ENCODE data around the gene SRRT.

The SRRT gene

GRCh38 chr7:100887516-100888290 lies 12.8 kb downstream of the SRRT start:
- TF ChIP-seq CTCF (IDR thresholded peaks at IDR 0.05; ENCODE audit: insufficient read depth, missing control alignments): no peak
- DNase-seq (ENCODE audit: insufficient read length, low spot score) (no peak), FAIRE-seq (no peak)

GRCh38 chr7:100888291-100888987 lies 13.5 kb downstream of the SRRT start:
- FAIRE-seq: no peak
- no peak for TF ChIP-seq CTCF (IDR thresholded peaks at IDR 0.05; ENCODE audit: insufficient read depth, missing control alignments)
- no peak for DNase-seq (ENCODE audit: insufficient read length, low spot score)

- DNase-seq (ENCODE audit: insufficient read length, low spot score) (no peak), FAIRE-seq (no peak)
These were observed 14.3 kb downstream of the SRRT start, which contains the start of gene UFSP1 for GRCh38 chr7:100888988-100889750. UFSP1 (minus strand) TSS chr7:100889715; CDS start chr7:100889271, 444 bp downstream.

GRCh38 chr7:100890653-100891567 lies 16.0 kb downstream of the SRRT start:
- DNase-seq (ENCODE audit: insufficient read length, low spot score) (no peak), FAIRE-seq (no peak)
- TF ChIP-seq CTCF (IDR thresholded peaks at IDR 0.05; ENCODE audit: insufficient read depth, missing control alignments): no peak

More at GRCh38 chr7:100888988-100889750, 14.3 kb downstream of the SRRT start, which contains the start of gene UFSP1:
- TF ChIP-seq CTCF (IDR thresholded peaks at IDR 0.05; ENCODE audit: insufficient read depth, missing control alignments): no peak

GRCh38 chr7:100891568-100892247 lies 16.8 kb downstream of the SRRT start:
- DNase-seq (ENCODE audit: insufficient read length, low spot score) (no peak), FAIRE-seq (no peak)
- TF ChIP-seq CTCF (IDR thresholded peaks at IDR 0.05; ENCODE audit: insufficient read depth, missing control alignments): no peak

All from D721Med (cell line).